Measurements from ENCODE around the gene AXDND1.
"Not testable (repeated sequence)": the region's sequence is repeated elsewhere in the genome, so short reads cannot be mapped to it uniquely, and the experiment has no call there.

Gene AXDND1

GRCh38 chr1:179365342-179366092 lies at the start of gene AXDND1:
Gene AXDND1 (plus strand): TSS chr1:179365971. CDS start chr1:179366510, 539 bp downstream.
- peak; percentile 85 for DNase-seq

- no peak for DNase-seq
Observed at GRCh38 chr1:179318491-179318890, 47.3 kb upstream of the AXDND1 start.

GRCh38 chr1:179321533-179322216 lies 44.1 kb upstream of the AXDND1 start:
- DNase-seq = no peak

- DNase-seq = no peak
Observed at GRCh38 chr1:179322557-179322956, 43.2 kb upstream of the AXDND1 start.

- DNase-seq = no peak
Observed at GRCh38 chr1:179323436-179323835, 42.3 kb upstream of the AXDND1 start.

GRCh38 chr1:179325836-179326235 lies 39.9 kb upstream of the AXDND1 start:
- DNase-seq = no peak

- DNase-seq = no peak
Observed at GRCh38 chr1:179326746-179327145, 39.0 kb upstream of the AXDND1 start.

GRCh38 chr1:179327196-179327595 lies 38.6 kb upstream of the AXDND1 start:
- no peak for DNase-seq

- no peak for DNase-seq
Observed at GRCh38 chr1:179327679-179328078, 38.1 kb upstream of the AXDND1 start.

GRCh38 chr1:179329862-179330261 lies 35.9 kb upstream of the AXDND1 start:
- DNase-seq = no peak

GRCh38 chr1:179334440-179334839 lies 31.3 kb upstream of the AXDND1 start:
- no peak for DNase-seq

GRCh38 chr1:179337288-179337687 lies 28.5 kb upstream of the AXDND1 start:
- DNase-seq = no peak

GRCh38 chr1:179337942-179338560 lies 27.7 kb upstream of the AXDND1 start:
- no peak for DNase-seq

- DNase-seq = no peak
Observed at GRCh38 chr1:179340918-179341317, 24.9 kb upstream of the AXDND1 start.

- no peak for DNase-seq
Observed at GRCh38 chr1:179341943-179342547, 23.7 kb upstream of the AXDND1 start.

GRCh38 chr1:179342740-179343404 lies 22.9 kb upstream of the AXDND1 start:
- DNase-seq = no peak

GRCh38 chr1:179351281-179351680 lies 14.5 kb upstream of the AXDND1 start:
- no peak for DNase-seq

GRCh38 chr1:179352236-179352635 lies 13.5 kb upstream of the AXDND1 start:
- no peak for DNase-seq

- DNase-seq = no peak
Observed at GRCh38 chr1:179353546-179353945, 12.2 kb upstream of the AXDND1 start.

- DNase-seq = not testable (repeated sequence)
Observed at GRCh38 chr1:179361631-179362030, 4.1 kb upstream of the AXDND1 start.

GRCh38 chr1:179366093-179366800 lies 476 bp downstream of the AXDND1 start:
- no peak for DNase-seq

GRCh38 chr1:179369751-179370341 lies 4.1 kb downstream of the AXDND1 start:
- no peak for DNase-seq
